Measurements from ENCODE around the gene LCE2B.

GRCh38 chr1:152667648-152668047 lies 18.3 kb upstream of the LCE2B start:
- TF ChIP-seq CTCF (conservative IDR thresholded peaks at IDR 0.05; ENCODE audit: low read length) (no peak), EZH2phosphoT487 (IDR thresholded peaks at IDR 0.05; ENCODE audit: borderline replicate concordance, low read depth, low read length) (no peak)
